KBM-7 (cell line): ENCODE data around the gene SLC49A4.

Source experiments
- DNase-seq: peaks from one replicate; pipeline ENCODE4 v3.0.0-alpha.2; 2015
- in situ Hi-C: fragments of 300-500 bp; cut with MboI; formaldehyde crosslinking; loops from 2 replicates; pipeline ENCODE4 v1.14.3; 2020; ENCODE audit warnings: low sequenced_read_pairs, low pct_unique_long_range_greater_than_20kb, mixed read lengths

SLC49A4 gene

DNA sequence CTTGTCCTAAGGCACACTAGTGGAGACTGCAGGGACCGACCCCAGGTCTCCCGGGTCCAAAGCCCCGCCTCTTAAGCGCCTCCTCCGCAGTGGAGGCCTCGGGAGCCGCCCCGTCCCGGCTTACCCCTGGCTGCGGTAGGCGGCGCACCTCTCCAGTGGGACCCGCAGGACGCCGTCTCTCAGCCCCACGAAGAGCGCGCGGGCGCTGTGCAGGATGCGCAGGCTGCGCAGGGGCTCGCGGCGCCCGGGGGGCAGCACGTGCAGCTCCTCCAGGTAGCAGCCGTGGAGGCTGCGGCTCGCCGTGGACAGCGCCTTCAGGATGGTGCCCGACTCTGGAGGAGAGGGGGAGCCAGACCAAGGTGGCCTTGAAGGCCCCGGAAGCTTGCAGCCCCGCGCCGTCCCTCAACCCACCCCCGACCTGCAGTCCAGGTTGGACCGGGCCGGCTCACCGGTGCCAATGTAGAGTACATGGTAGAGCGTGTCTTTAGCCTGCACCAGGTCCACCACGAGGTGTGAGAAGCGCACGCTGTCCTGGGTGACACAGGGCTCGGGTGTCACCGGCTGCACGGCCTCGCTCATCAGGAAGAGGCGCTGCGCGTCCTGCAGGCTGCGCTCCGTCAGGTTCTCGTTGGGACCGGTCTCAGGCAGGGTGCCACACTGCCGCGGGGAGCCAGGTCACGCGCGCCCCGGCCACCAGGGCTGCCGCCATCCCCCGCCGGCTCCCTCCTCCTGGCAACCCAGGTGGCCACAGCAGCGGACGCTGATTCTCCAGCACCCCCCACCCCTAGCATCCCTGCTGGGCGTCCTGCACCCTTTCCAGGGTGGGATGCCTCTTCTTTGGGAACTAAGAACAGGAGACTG lies 127.2 kb downstream of the SLC49A4 start:
- peak; percentile 65 for DNase-seq
- in situ Hi-C loops, result no loop called here

DNA sequence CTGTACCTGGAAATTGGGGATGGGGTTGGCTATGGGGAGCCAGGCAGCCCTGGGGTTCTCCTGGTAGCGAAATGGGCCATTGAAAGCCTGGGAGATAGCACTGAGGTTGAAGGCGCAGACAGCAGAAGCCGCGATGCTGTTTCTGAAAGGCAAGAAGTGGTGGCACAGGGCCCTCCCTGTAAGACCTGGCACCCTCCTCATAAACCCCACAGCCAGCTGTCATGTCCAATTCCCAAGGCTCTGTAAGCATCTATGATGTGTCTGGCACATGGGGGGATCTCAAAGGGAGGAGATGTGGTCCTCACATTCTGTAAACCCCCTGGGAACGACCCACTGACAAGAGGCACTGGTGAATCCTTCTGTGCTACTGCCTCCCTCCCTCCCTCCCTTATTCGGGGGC lies 128.7 kb downstream of the SLC49A4 start:
- no peak for DNase-seq
- in situ Hi-C loops, result no loop called here

DNA sequence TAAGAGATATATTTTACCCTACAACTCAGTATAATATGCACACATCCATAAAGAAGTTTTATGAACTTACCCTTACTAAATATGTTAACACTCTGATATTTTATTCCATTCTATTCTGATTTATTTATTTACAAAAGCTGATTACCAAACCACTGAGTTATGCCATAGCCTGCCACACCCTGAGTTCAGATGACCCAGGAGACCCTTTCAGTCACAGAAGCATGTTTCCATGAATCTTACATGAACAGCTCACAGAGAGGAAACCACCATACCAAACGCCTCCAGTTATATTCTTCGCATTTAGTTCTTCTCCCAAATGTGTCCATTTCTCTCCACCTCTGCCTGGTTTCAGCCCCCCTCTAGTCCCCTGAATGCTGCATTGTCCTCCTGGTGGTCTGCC lies 129.2 kb downstream of the SLC49A4 start:
- in situ Hi-C loops, result no loop called here
- DNase-seq, result no peak

- in situ Hi-C loops, result no loop called here
- DNase-seq, result no peak
Observed at GRCh38 chr3:122925756-122926155, 130.9 kb downstream of the SLC49A4 start.

GRCh38 chr3:122926322-122926721 lies 131.5 kb downstream of the SLC49A4 start:
- DNase-seq, result no peak
- in situ Hi-C loops, result no loop called here

DNA sequence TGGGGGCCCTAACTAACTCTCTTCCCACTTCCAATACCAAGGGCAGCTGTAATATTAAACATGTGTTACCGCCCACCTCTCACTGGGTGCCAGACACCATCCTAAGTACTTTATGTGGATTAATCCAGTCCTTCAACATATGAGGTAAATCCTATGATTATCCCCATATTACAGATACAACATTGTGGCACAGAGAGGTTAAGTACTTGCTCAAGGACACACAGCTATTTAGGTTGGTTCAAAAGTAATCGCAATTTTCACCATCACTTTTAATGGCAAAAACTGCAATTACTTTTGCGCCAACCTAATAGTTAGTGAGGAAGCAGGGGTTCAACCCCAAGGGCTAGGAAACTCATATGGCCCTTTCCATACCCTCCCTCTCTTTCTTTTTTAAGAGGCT lies 131.9 kb downstream of the SLC49A4 start:
- in situ Hi-C loops, result no loop called here
- no peak for DNase-seq

GRCh38 chr3:122927726-122928125 lies 132.9 kb downstream of the SLC49A4 start:
- in situ Hi-C loops, result no loop called here
- DNase-seq, result no peak

- no peak for DNase-seq
- in situ Hi-C loops, result no loop called here
Observed at GRCh38 chr3:122928396-122929187, 133.7 kb downstream of the SLC49A4 start.

DNA sequence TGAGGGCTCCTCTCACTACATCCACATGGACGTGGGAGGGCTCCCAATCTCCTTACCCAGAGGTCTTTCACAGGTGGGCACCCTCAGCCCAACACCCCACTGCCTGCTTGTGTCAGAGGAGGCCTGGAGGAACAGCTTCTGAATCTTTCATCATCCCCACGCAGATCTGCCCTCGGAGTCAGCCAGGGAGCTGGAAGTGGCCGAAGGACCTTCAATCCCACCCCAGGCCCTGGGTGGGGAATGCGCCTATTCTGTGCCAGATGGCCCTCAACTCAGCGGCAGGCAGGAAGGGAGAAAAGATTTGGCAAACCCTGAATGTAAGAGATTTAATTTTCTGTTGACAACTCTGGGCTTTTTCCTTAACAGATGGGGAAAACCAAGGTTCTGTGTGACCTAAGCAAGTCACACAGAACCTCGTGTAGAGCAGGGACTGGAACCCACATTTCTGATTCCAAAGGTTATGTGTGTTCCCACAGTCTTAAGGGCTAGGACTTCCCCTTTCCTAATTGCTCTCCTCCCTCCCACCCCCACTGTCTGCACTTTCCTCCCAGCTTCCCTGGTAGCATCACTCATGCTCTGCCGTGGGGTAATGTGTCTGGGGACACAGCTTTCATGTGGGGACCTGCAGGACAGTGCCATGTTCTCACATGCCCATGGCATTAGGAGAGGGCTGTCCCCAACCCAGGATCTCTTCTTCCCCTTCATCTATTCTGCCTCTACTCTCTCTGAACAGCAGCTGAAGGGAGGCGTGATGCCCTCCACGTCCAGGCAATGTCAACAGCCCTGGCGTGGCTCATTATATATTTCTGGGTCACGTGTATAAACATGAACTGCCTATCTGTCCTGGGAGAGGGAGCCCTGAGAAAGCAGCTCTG lies 134.6 kb downstream of the SLC49A4 start:
- DNase-seq, result no peak
- in situ Hi-C loops, result no loop called here

DNA sequence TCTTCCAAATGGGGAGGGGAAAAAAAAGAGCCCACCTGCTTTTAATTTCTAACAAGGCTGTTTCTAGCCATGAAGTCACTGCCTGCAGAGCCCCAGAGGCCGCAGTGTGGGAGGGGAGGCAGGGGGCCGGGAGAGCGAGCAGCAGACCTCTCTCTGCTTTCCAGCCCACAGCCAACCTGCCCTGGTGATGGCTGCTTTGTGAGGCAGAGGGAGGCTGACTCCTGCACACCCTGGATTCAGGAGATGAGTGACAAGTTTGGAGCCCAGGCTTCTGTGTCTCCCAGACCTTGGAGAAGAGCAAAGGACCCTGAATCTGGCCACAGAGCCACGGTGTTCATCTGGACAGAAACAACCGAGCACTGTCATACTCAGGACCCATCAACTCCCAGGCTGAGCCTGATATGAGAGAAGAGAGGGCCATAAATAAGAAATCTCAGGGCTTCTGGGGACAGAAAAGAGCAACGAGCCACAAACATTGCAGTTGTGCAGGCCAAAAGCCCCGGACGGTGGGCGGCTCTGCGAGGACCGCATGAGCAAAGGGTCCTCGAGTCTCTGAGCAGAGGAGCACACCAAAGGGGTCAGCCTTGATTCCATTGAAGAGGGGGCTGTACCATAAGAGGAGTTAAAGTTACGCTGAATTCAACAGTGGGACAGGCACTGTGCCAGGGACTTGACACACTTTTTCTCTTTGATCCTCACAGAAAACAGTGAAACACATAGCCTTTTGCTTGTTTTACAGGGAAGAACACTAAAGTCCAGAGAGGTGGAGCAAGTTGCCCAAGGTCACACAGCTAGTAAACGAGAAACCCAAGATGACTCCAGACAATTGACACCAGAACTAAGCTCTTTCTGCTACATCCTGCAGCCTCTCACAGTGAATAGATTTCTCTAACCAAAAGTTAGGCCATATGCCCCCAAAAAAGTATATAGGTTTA lies 135.5 kb downstream of the SLC49A4 start:
- in situ Hi-C loops, result no loop called here
- DNase-seq, result no peak
